ENCODE measurements around the gene SH3RF2.
"Not testable (repeated sequence)": the region's sequence is repeated elsewhere in the genome, so short reads cannot be mapped to it uniquely, and the experiment has no call there.

Gene SH3RF2

GRCh38 chr5:145980718-145981117 is 44.3 kb downstream of the SH3RF2 start:
- no peak for DNase-seq

- DNase-seq = no peak
Measured at GRCh38 chr5:145981589-145982571, 45.5 kb downstream of the SH3RF2 start.

- no peak for DNase-seq
Measured at GRCh38 chr5:145982572-145983318, 46.4 kb downstream of the SH3RF2 start.

GRCh38 chr5:145983446-145983845 is 47.1 kb downstream of the SH3RF2 start:
- DNase-seq = no peak

GRCh38 chr5:145984072-145984471 is 47.7 kb downstream of the SH3RF2 start:
- peak; percentile 87 for DNase-seq

GRCh38 chr5:145987856-145988255 is 51.5 kb downstream of the SH3RF2 start:
- DNase-seq = no peak

GRCh38 chr5:145988993-145989392 is 52.6 kb downstream of the SH3RF2 start:
- no peak for DNase-seq

GRCh38 chr5:145989428-145989827 is 53.0 kb downstream of the SH3RF2 start:
- DNase-seq = no peak

- no peak for DNase-seq
Measured at GRCh38 chr5:145990170-145990569, 53.8 kb downstream of the SH3RF2 start.

- no peak for DNase-seq
Measured at GRCh38 chr5:145991044-145991575, 54.7 kb downstream of the SH3RF2 start.

GRCh38 chr5:145993538-145993937 is 57.2 kb downstream of the SH3RF2 start:
- not testable (repeated sequence) for DNase-seq

- DNase-seq = peak; percentile 35
Measured at GRCh38 chr5:145996135-145996534, 59.8 kb downstream of the SH3RF2 start.

GRCh38 chr5:145999208-145999607 is 62.8 kb downstream of the SH3RF2 start:
- DNase-seq = peak; percentile 7

- DNase-seq = no peak
Measured at GRCh38 chr5:146000072-146000471, 63.7 kb downstream of the SH3RF2 start.

- DNase-seq = peak; percentile 60
Measured at GRCh38 chr5:146001544-146002190, 65.3 kb downstream of the SH3RF2 start.

- DNase-seq = no peak
Measured at GRCh38 chr5:146002491-146002890, 66.1 kb downstream of the SH3RF2 start.

GRCh38 chr5:146003852-146004251 is 67.5 kb downstream of the SH3RF2 start:
- DNase-seq = no peak

GRCh38 chr5:146005264-146005663 is 68.9 kb downstream of the SH3RF2 start:
- DNase-seq = no peak

GRCh38 chr5:146005723-146006122 is 69.3 kb downstream of the SH3RF2 start:
- no peak for DNase-seq

- DNase-seq = no peak
Measured at GRCh38 chr5:146006470-146007190, 70.3 kb downstream of the SH3RF2 start.

- DNase-seq = peak; percentile 32
Measured at GRCh38 chr5:146007270-146007669, 70.9 kb downstream of the SH3RF2 start.

- DNase-seq = no peak
Measured at GRCh38 chr5:146007989-146008388, 71.6 kb downstream of the SH3RF2 start.
